ENCODE measurements around the gene ST6GALNAC3.

ST6GALNAC3 gene

GRCh38 chr1:76426606-76427005, 352.1 kb downstream of the ST6GALNAC3 start:
- Mint-ChIP-seq H3K9me3 (no peaks in the 10 kb centered on the region), H3K27ac (no peak overlapping the region)

GRCh38 chr1:76428028-76428427, 353.5 kb downstream of the ST6GALNAC3 start:
- no peak overlapping the region for H3K4me3 Mint-ChIP-seq
- H3K4me1 Mint-ChIP-seq, result no peaks in the 10 kb centered on the region
- no peaks in the 10 kb centered on the region for H3K27me3 Mint-ChIP-seq
- H3K36me3 Mint-ChIP-seq, result no peaks in the 10 kb centered on the region
- H3K9me3 Mint-ChIP-seq, result no peaks in the 10 kb centered on the region
- H3K27ac Mint-ChIP-seq, result no peak overlapping the region

More at GRCh38 chr1:76426606-76427005, 352.1 kb downstream of the ST6GALNAC3 start:
- H3K4me1 Mint-ChIP-seq, result no peaks in the 10 kb centered on the region
- H3K4me3 Mint-ChIP-seq, result no peak overlapping the region
- no peaks in the 10 kb centered on the region for H3K27me3 Mint-ChIP-seq
- H3K36me3 Mint-ChIP-seq, result no peaks in the 10 kb centered on the region

- H3K4me3 Mint-ChIP-seq, result no peak overlapping the region
- H3K27me3 Mint-ChIP-seq, result no peaks in the 10 kb centered on the region
- no peak overlapping the region for H3K27ac Mint-ChIP-seq
- no peaks in the 10 kb centered on the region for H3K36me3 Mint-ChIP-seq
- H3K9me3 Mint-ChIP-seq, result no peaks in the 10 kb centered on the region
- no peaks in the 10 kb centered on the region for H3K4me1 Mint-ChIP-seq
These were observed 356.0 kb downstream of the ST6GALNAC3 start for GRCh38 chr1:76430531-76430930.

GRCh38 chr1:76433526-76433925, 359.0 kb downstream of the ST6GALNAC3 start:
- Mint-ChIP-seq H3K27ac (no peak overlapping the region), H3K4me1 (no peaks in the 10 kb centered on the region), H3K36me3 (no peaks in the 10 kb centered on the region), H3K9me3 (no peaks in the 10 kb centered on the region), H3K4me3 (no peak overlapping the region), H3K27me3 (no peaks in the 10 kb centered on the region)

- Mint-ChIP-seq H3K9me3 (no peaks in the 10 kb centered on the region), H3K4me1 (peaks cover 3% of the 10 kb centered on the region), H3K4me3 (no peak overlapping the region), H3K27me3 (no peaks in the 10 kb centered on the region), H3K36me3 (peaks cover 3% of the 10 kb centered on the region), H3K27ac (no peak overlapping the region)
These were observed 368.7 kb downstream of the ST6GALNAC3 start for GRCh38 chr1:76443217-76443616.

GRCh38 chr1:76444773-76445172, 370.2 kb downstream of the ST6GALNAC3 start:
- H3K4me1 Mint-ChIP-seq, result peaks cover 3% of the 10 kb centered on the region
- peaks cover 3% of the 10 kb centered on the region for H3K36me3 Mint-ChIP-seq
- no peak overlapping the region for H3K27ac Mint-ChIP-seq
- no peak overlapping the region for H3K4me3 Mint-ChIP-seq
- H3K9me3 Mint-ChIP-seq, result no peaks in the 10 kb centered on the region
- H3K27me3 Mint-ChIP-seq, result no peaks in the 10 kb centered on the region

GRCh38 chr1:76450229-76450628, 375.7 kb downstream of the ST6GALNAC3 start:
- H3K4me3 Mint-ChIP-seq, result no peak overlapping the region

GRCh38 chr1:76463278-76463677, 388.7 kb downstream of the ST6GALNAC3 start:
- no peaks in the 10 kb centered on the region for H3K4me1 Mint-ChIP-seq
- H3K27me3 Mint-ChIP-seq, result no peaks in the 10 kb centered on the region
- no peaks in the 10 kb centered on the region for H3K9me3 Mint-ChIP-seq
- H3K27ac Mint-ChIP-seq, result no peak overlapping the region
- no peak overlapping the region for H3K4me3 Mint-ChIP-seq
- H3K36me3 Mint-ChIP-seq, result peaks cover 1% of the 10 kb centered on the region

More at GRCh38 chr1:76450229-76450628, 375.7 kb downstream of the ST6GALNAC3 start:
- Mint-ChIP-seq H3K4me1 (peaks cover 8% of the 10 kb centered on the region), H3K27me3 (no peaks in the 10 kb centered on the region), H3K9me3 (peaks cover 13% of the 10 kb centered on the region), H3K36me3 (peaks cover 9% of the 10 kb centered on the region), H3K27ac (no peak overlapping the region)

- Mint-ChIP-seq H3K4me1 (no peaks in the 10 kb centered on the region), H3K27me3 (no peaks in the 10 kb centered on the region), H3K4me3 (no peak overlapping the region), H3K9me3 (no peaks in the 10 kb centered on the region), H3K36me3 (peaks cover 1% of the 10 kb centered on the region), H3K27ac (no peak overlapping the region)
These were observed 389.3 kb downstream of the ST6GALNAC3 start for GRCh38 chr1:76463849-76464248.

- H3K27ac Mint-ChIP-seq, result no peak overlapping the region
- H3K9me3 Mint-ChIP-seq, result no peaks in the 10 kb centered on the region
- H3K27me3 Mint-ChIP-seq, result no peaks in the 10 kb centered on the region
- H3K4me3 Mint-ChIP-seq, result no peak overlapping the region
- no peaks in the 10 kb centered on the region for H3K4me1 Mint-ChIP-seq
- H3K36me3 Mint-ChIP-seq, result no peaks in the 10 kb centered on the region
These were observed 390.5 kb downstream of the ST6GALNAC3 start for GRCh38 chr1:76465030-76465429.

GRCh38 chr1:76470166-76470565, 395.6 kb downstream of the ST6GALNAC3 start:
- H3K36me3 Mint-ChIP-seq, result no peaks in the 10 kb centered on the region
- no peaks in the 10 kb centered on the region for H3K9me3 Mint-ChIP-seq
- H3K4me3 Mint-ChIP-seq, result no peak overlapping the region
- no peak overlapping the region for H3K27ac Mint-ChIP-seq
- no peaks in the 10 kb centered on the region for H3K4me1 Mint-ChIP-seq
- H3K27me3 Mint-ChIP-seq, result no peaks in the 10 kb centered on the region

GRCh38 chr1:76471536-76471935, 397.0 kb downstream of the ST6GALNAC3 start:
- H3K36me3 Mint-ChIP-seq, result no peaks in the 10 kb centered on the region
- no peak overlapping the region for H3K27ac Mint-ChIP-seq
- no peaks in the 10 kb centered on the region for H3K27me3 Mint-ChIP-seq
- H3K4me1 Mint-ChIP-seq, result no peaks in the 10 kb centered on the region
- no peaks in the 10 kb centered on the region for H3K9me3 Mint-ChIP-seq
- H3K4me3 Mint-ChIP-seq, result no peak overlapping the region

GRCh38 chr1:76473591-76473990, 399.0 kb downstream of the ST6GALNAC3 start:
- H3K4me3 Mint-ChIP-seq, result no peak overlapping the region
- H3K9me3 Mint-ChIP-seq, result no peaks in the 10 kb centered on the region
- H3K27ac Mint-ChIP-seq, result no peak overlapping the region
- no peaks in the 10 kb centered on the region for H3K4me1 Mint-ChIP-seq
- no peaks in the 10 kb centered on the region for H3K27me3 Mint-ChIP-seq
- H3K36me3 Mint-ChIP-seq, result no peaks in the 10 kb centered on the region

- Mint-ChIP-seq H3K4me1 (no peaks in the 10 kb centered on the region), H3K36me3 (no peaks in the 10 kb centered on the region), H3K4me3 (no peak overlapping the region), H3K27ac (no peak overlapping the region), H3K9me3 (peaks cover 5% of the 10 kb centered on the region), H3K27me3 (no peaks in the 10 kb centered on the region)
These were observed 400.4 kb downstream of the ST6GALNAC3 start for GRCh38 chr1:76474922-76475321.

GRCh38 chr1:76477156-76477555, 402.6 kb downstream of the ST6GALNAC3 start:
- no peaks in the 10 kb centered on the region for H3K27me3 Mint-ChIP-seq
- no peak overlapping the region for H3K27ac Mint-ChIP-seq
- H3K4me3 Mint-ChIP-seq, result no peak overlapping the region
- no peaks in the 10 kb centered on the region for H3K36me3 Mint-ChIP-seq
- H3K9me3 Mint-ChIP-seq, result peaks cover 5% of the 10 kb centered on the region
- no peaks in the 10 kb centered on the region for H3K4me1 Mint-ChIP-seq

- peaks cover 5% of the 10 kb centered on the region for H3K9me3 Mint-ChIP-seq
- H3K36me3 Mint-ChIP-seq, result no peaks in the 10 kb centered on the region
- no peaks in the 10 kb centered on the region for H3K4me1 Mint-ChIP-seq
- no peak overlapping the region for H3K4me3 Mint-ChIP-seq
- no peak overlapping the region for H3K27ac Mint-ChIP-seq
- no peaks in the 10 kb centered on the region for H3K27me3 Mint-ChIP-seq
These were observed 406.3 kb downstream of the ST6GALNAC3 start for GRCh38 chr1:76480827-76481226.

GRCh38 chr1:76481672-76482071, 407.1 kb downstream of the ST6GALNAC3 start:
- Mint-ChIP-seq H3K27ac (no peak overlapping the region), H3K4me3 (no peak overlapping the region), H3K4me1 (no peaks in the 10 kb centered on the region), H3K27me3 (no peaks in the 10 kb centered on the region), H3K9me3 (peaks cover 5% of the 10 kb centered on the region), H3K36me3 (no peaks in the 10 kb centered on the region)

Measured in activated naive CD4-positive, alpha-beta T cell treated with anti-CD3 and anti-CD28 coated beads, Interleukin-2, amount 50 U/mL, for 24 hours (primary cell).